Tibial artery (tissue), 4 donors: ENCODE measurements around the gene HLF.
A peak's percentile ranks its signal among the peaks of the same experiment; 100 is the strongest.

Experiments used
- DNase-seq, 2 donors: peaks; one replicate each; pipeline ENCODE4 v3.0.0-alpha.2; 2019
- H3K27ac ChIP-seq, 2 donors: fragments of 200-600 bp; sonication (generic) in 1 of 2; 1 replicate in 1 of 2; 2 replicates in 1 of 2; pipeline ENCODE4 v1.5.1; 2018 to 2019; ENCODE audit warnings: mild to moderate bottlenecking in 1 of 2
- H3K27me3 ChIP-seq, 2 donors: fragments of 200-600 bp; sonication (generic) in 1 of 2; one replicate each; pipeline versions ENCODE4 v1.5.1 to v1.6.0; 2016 to 2019
- H3K36me3 ChIP-seq, 3 donors: fragments of 200-600 bp; sonication (generic) in 2 of 3; one replicate each; pipeline ENCODE4 v1.5.1; 2016 to 2019; ENCODE audit warnings: mild to moderate bottlenecking in 2 of 3
- H3K4me1 ChIP-seq, 4 donors: fragments of 200-600 bp; sonication (generic) in 2 of 4; 1 replicate in 3 of 4; 2 replicates in 1 of 4; pipeline ENCODE4 v1.5.1; 2016 to 2019
- H3K4me3 ChIP-seq, 2 donors: fragments of 200-600 bp; sonication (generic) in 1 of 2; 1 replicate in 1 of 2; 2 replicates in 1 of 2; pipeline ENCODE4 v1.5.1; 2018 to 2019; ENCODE audit warnings: mild to moderate bottlenecking in 2 of 2
- H3K9me3 ChIP-seq, 3 donors: fragments of 200-600 bp; sonication (generic) in 1 of 3; one replicate each; pipeline ENCODE4 v1.5.1; 2016 to 2019
- intact Hi-C: fragments of 100-400 bp; cut with DNase I; formaldehyde crosslinking; loops from one replicate; pipeline ENCODE4 v1.15.0; 2023; ENCODE audit warnings: low total_unique reads
- TF ChIP-seq, protein P1 (sequence below), 2 experiments: fragments of 200-600 bp in 1 of 2; fragments of 450-650 bp in 1 of 2; IDR thresholded peaks; one replicate each; pipeline ENCODE4 v1.5.1; 2017 to 2019; ENCODE audit warnings: antibody characterized with exemption in 2 of 2, mild to moderate bottlenecking in 1 of 2, moderate library complexity in 1 of 2

Gene HLF

DNA sequence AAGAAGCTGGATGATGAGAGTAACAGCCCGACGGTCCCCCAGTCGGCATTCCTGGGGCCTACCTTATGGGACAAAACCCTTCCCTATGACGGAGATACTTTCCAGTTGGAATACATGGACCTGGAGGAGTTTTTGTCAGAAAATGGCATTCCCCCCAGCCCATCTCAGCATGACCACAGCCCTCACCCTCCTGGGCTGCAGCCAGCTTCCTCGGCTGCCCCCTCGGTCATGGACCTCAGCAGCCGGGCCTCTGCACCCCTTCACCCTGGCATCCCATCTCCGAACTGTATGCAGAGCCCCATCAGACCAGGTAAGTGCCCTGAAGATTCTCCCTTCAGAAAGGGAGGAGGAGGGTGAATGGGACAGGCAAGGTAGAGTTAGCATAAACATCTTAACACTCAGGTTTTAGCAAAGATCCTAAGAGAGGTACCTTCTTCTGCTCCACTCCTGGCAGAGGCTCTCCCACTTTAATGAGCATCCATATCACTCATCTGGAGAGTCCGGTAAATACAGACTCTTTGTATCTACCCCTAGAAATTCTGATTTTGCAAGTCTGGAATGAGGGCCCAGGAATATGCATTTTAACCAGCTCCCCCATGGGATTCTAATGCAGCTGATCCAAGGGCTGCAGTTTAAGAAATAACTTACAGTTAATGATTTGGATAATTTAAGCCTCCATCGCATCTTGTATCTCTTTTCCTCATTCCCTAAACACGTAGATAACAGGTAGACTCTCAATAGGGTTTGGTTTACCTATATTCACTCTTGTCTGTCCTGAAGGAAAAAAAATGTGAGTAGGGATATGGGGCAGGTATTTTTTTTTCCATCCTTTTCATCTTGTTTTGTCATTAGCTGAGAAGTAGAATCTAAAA is 3.3 kb downstream of the HLF start:
- H3K4me3 ChIP-seq: peak overlapping the region; percentile 62 to 84
- intact Hi-C loops: no loop called here

DNA sequence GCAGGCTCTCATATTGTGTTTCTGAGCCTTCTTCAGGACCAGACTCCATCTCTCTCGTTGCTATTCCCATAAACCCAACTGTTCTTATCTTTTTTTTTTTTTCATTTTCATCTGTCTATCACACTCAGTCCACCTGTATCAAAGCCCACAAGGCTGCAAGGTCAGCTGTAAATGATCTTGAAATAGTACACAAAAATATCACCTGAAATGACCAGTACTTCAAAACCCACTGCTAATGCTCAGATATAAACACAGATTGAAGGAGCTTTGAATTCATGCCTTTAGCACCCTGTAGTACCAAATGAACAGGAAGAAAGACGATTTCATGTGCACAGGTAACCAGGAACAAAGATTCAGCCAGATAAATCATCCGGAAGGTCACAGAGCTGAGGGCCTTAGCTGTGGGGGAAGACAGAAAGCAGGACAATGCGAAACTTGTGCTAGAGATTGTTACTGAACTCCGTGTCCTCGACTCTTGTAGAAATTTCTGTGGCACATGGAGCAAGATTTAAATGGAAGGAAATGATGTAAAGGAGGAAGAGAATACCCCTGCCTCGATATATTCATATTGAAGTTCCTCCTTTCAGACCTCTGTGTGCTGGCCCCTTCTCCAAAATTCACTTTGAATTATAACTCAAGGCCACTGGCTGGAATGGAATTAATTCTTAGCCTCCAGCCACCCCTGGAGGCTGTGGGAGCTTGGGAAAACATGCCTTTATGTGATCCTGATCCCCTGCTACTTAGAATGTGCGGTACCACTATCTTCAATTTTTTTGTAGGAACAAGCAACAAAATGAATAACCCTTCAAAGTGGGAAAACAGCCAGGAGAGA is 4.1 kb downstream of the HLF start:
- H3K27me3 ChIP-seq: no peaks in the 10 kb centered on the region
- peaks cover 0 to 3% (median 0%) of the 10 kb centered on the region in 3 donors for H3K36me3 ChIP-seq
- H3K4me3 ChIP-seq: peak overlapping the region; percentile 62 to 84
- TF ChIP-seq, protein P1, sequence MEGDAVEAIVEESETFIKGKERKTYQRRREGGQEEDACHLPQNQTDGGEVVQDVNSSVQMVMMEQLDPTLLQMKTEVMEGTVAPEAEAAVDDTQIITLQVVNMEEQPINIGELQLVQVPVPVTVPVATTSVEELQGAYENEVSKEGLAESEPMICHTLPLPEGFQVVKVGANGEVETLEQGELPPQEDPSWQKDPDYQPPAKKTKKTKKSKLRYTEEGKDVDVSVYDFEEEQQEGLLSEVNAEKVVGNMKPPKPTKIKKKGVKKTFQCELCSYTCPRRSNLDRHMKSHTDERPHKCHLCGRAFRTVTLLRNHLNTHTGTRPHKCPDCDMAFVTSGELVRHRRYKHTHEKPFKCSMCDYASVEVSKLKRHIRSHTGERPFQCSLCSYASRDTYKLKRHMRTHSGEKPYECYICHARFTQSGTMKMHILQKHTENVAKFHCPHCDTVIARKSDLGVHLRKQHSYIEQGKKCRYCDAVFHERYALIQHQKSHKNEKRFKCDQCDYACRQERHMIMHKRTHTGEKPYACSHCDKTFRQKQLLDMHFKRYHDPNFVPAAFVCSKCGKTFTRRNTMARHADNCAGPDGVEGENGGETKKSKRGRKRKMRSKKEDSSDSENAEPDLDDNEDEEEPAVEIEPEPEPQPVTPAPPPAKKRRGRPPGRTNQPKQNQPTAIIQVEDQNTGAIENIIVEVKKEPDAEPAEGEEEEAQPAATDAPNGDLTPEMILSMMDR (IDR thresholded peaks at IDR 0.05): no peak
- no peak for DNase-seq
- intact Hi-C loops: no loop called here
- H3K9me3 ChIP-seq: no peaks in the 10 kb centered on the region
- peaks cover 0 to 68% (median 38%) of the 10 kb centered on the region in 4 donors for H3K4me1 ChIP-seq
- H3K27ac ChIP-seq: peak overlapping the region; percentile 90 to 91

More for the DNA sequence above, 3.3 kb downstream of the HLF start:
- H3K27me3 ChIP-seq: no peaks in the 10 kb centered on the region
- H3K27ac ChIP-seq: peak overlapping the region; percentile 90 to 91
- peaks cover 0 to 3% (median 0%) of the 10 kb centered on the region in 3 donors for H3K36me3 ChIP-seq
- DNase-seq: no peak
- H3K9me3 ChIP-seq: no peaks in the 10 kb centered on the region
- peaks cover 0 to 69% (median 34%) of the 10 kb centered on the region in 4 donors for H3K4me1 ChIP-seq
- TF ChIP-seq, protein P1 (IDR thresholded peaks at IDR 0.05): no peak

DNA sequence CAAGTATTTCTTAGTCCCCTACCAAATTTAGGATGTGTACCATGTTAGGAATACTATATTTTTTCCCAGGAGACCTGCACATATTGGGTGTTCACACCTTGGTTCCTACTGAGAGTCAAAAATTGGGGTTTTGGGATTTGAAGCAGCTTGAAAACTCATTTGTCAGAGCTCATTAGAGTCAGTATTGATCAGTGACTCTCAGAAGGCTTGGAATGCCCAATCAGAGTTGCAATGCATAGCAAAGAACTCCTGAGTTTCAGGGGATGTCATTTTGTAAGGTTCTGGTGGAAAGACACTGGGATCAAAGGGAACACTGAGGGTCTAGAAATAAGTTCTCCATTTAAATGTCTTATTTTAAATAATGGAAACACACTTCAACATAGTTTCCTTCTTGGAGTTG is 5.1 kb downstream of the HLF start:
- H3K9me3 ChIP-seq: no peaks in the 10 kb centered on the region
- H3K27me3 ChIP-seq: no peaks in the 10 kb centered on the region
- H3K27ac ChIP-seq: peak overlapping the region; percentile 90 to 91
- H3K36me3 ChIP-seq: peaks cover 0 to 3% (median 0%) of the 10 kb centered on the region in 3 donors
- TF ChIP-seq, protein P1 (IDR thresholded peaks at IDR 0.05): no peak
- peaks cover 0 to 72% (median 43%) of the 10 kb centered on the region in 4 donors for H3K4me1 ChIP-seq
- no peak overlapping the region for H3K4me3 ChIP-seq
- no peak for DNase-seq
- intact Hi-C loops: no loop called here

DNA sequence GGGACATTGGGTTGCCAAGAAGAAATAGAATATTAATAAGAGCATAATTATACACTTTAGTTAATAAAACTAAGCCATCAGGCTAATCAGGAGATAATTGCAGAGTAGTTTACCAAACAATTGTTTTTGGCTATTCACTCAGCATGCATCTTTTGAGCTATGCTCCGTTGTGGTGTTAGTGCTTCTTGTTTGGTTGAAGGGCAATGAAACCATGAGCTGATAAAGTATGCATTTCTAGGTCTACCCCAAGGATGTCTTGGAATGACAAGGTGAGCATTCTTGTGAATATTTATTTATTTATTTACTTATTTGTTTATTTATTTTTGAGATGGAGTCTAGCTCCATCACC is 6.4 kb downstream of the HLF start:
- no peak for DNase-seq
- H3K27ac ChIP-seq: peak overlapping the region; percentile 79 to 82
- H3K4me1 ChIP-seq: peaks cover 0 to 80% (median 53%) of the 10 kb centered on the region in 4 donors
- H3K9me3 ChIP-seq: no peaks in the 10 kb centered on the region
- intact Hi-C loops: no loop called here
- no peak overlapping the region for H3K4me3 ChIP-seq
- TF ChIP-seq, protein P1 (IDR thresholded peaks at IDR 0.05): no peak
- H3K27me3 ChIP-seq: no peaks in the 10 kb centered on the region
- H3K36me3 ChIP-seq: peaks cover 0 to 3% (median 0%) of the 10 kb centered on the region in 3 donors

DNA sequence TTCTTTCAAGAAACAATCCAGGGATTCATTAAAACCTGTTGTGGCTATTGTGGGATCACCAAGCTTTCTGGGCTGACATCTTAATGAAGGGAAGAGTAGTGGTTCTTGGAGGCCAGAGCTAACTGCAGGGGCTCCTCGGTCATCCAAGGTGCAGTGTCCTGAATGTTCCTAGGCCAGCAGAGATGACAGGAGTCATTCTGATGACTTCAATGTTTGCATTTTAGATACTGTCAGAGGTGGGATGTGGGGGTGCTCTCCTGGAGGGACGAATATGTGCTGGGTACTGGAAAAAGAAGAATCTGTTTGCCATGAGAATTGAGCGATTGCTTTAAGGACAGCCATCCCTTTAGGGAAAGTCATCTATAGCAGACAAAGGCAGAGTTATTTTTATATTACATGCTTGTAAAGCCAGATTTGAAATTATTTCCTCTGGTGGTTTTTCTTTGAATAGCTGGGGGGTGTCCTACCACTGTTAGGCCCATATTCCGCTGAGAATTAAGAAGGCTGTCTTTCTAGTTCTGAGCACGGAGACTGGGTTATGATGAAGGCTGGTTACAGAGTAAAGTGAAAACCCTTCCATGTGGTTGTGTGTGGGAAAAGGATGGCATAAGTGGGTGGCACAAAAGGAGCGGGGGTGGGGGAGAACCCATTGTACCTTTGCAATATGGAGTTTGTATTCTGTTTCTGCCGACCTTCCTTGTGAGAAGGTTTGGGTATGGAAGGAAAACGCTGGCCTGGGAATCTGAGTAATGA is 7.4 kb downstream of the HLF start:
- DNase-seq: no peak
- Histone ChIP-seq H3K27ac (peak overlapping the region; percentile 79 to 82), H3K9me3 (no peaks in the 10 kb centered on the region), H3K4me3 (no peak overlapping the region), H3K36me3 (peaks cover 0 to 3% (median 0%) of the 10 kb centered on the region in 3 donors), H3K27me3 (no peaks in the 10 kb centered on the region), H3K4me1 (peaks cover 0 to 80% (median 58%) of the 10 kb centered on the region in 4 donors)
- intact Hi-C loops: no loop called here
- TF ChIP-seq, protein P1 (IDR thresholded peaks at IDR 0.05): no peak
